GM12892 (cell line): ENCODE measurements around the gene CCNYL1.
"Not testable (repeated sequence)": the region's sequence is repeated elsewhere in the genome, so short reads cannot be mapped to it uniquely, and the experiment has no call there.

Experiments
- DNase-seq: peaks from one replicate; pipeline ENCODE4 v3.0.0; 2011; ENCODE audit not compliant: insufficient read length
- FAIRE-seq: peaks from 2 replicates; lab custom pipeline; 2011; peaks lifted over from hg19 to GRCh38; lab: Jason Lieb, UNC
- POLR2A ChIP-seq: IDR thresholded peaks from 2 replicates; pipeline ENCODE4 v1.6.1; 2011; ENCODE audit warnings: low read depth, low read length, control low read depth
- POLR2AphosphoS5 ChIP-seq: IDR thresholded peaks from 2 replicates; pipeline ENCODE4 v1.6.1; 2011; ENCODE audit warnings: low read depth, low read length, control low read depth
- TAF1 ChIP-seq: IDR thresholded peaks from 2 replicates; pipeline ENCODE4 v1.6.1; 2011; ENCODE audit warnings: low read depth, mild to moderate bottlenecking, control low read depth, low read length, borderline replicate concordance

The CCNYL1 gene

GRCh38 chr2:207683879-207684627 is 27.4 kb upstream of the CCNYL1 start:
- DNase-seq (no peak), FAIRE-seq (no peak)
- no peak for TF ChIP-seq POLR2AphosphoS5
- no peak for TF ChIP-seq TAF1
- TF ChIP-seq POLR2A: no peak

DNA sequence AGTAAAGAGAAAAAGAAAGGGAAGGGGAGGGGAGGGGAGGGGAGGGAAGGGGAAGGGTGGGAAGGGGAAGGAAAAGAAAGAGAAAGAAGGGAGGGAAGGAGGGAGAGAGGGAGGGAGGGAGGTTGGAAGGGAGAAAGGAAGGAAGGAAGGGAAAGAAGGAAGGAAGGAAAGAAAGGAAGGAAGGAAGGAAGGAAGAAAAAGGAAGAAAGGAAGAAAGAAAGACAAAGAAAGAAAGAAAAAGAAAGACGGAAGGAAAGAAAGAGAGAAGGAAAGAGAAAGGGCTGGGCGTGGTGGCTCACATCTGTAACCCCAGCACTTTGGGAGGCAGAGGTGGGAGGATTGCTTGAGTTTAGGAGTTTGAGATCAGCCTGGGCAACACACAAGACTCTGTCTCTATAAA is 24.6 kb upstream of the CCNYL1 start:
- DNase-seq (no peak), FAIRE-seq (no peak)
- TF ChIP-seq POLR2AphosphoS5 (no peak), TAF1 (no peak), POLR2A (no peak)

DNA sequence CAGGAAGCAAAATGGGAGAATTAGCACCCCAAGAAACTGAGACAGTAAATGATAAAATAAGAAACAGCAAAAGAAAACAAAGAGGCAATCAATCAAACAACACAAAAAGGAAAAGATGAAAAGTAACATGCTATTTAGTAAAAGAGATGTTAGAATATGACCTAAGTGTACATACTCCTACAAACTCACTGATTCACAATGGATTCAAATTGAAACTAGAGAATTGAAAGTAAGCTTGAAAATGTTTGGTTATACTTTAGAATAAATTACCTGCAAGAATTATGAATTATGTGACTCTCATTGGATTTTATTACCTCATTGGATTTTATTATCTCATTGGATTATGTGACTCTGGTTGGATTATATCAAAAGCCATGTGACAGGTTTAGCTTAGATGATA is 22.8 kb upstream of the CCNYL1 start:
- DNase-seq: no peak
- no peak for FAIRE-seq
- TF ChIP-seq POLR2AphosphoS5: no peak
- TF ChIP-seq POLR2A: no peak
- no peak for TF ChIP-seq TAF1

DNA sequence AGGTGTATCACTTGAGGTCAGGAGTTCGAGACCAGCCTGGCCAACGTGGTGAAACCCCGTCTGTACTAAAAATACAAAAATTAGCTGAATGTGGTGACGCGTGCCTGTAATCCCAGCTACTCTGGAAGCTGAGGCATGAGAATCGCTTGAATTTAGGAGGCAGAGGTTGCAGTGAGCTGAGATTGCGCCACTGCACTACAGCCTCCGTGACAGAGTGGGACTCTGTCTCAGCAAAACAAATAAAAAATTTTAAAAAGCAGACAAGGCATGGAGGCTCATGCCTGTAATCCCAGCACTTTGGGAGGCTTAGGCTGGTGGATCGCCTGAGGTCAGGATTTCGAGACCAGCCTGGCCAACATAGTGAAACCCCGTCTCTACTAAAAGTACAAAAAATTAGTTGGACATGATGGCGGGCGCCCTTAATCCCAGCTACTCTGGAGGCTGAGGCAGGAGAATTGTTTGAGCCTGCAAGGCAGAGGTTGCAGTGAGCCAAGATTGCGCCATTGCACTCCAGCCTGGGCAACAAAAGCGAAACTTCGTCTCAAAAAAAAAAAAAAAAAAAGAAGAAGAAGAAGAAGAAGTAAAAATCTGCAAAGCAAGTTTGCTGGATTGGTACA is 20.5 kb upstream of the CCNYL1 start:
- FAIRE-seq, DNase-seq: not testable (repeated sequence)

- TF ChIP-seq TAF1: no peak
- peak; percentile 31 for DNase-seq
- peak; percentile 50 for FAIRE-seq
Measured at GRCh38 chr2:207692206-207693065, 19.0 kb upstream of the CCNYL1 start.

- TF ChIP-seq POLR2AphosphoS5: no peak
- no peak for TF ChIP-seq TAF1
- no peak for TF ChIP-seq POLR2A
- DNase-seq (no peak), FAIRE-seq (peak; percentile 40)
Measured at GRCh38 chr2:207693641-207694249, 17.7 kb upstream of the CCNYL1 start.

DNA sequence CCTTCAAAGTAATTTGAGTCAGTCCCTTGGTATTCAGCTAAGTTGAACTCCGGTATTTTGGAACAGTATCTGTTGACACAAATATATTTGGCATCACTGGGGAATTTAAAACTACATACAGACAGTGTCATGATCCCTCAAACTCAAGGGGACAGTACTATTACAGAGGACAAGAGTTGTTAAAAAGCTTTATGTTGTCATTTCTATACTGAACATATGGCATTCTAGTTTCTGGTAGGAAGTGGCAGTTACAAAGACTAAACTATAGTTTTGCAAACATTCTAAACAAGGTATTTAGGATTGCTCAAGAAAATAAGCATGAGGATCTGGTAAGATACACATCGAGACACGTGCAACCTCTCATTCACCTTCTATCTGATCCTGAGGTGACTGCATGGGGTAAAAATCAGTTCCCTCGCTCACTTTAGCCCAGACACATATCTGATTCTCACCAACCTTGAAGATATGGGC is 16.6 kb upstream of the CCNYL1 start:
- TF ChIP-seq POLR2AphosphoS5: no peak
- TF ChIP-seq TAF1: no peak
- no peak for TF ChIP-seq POLR2A

GRCh38 chr2:207695293-207695692 is 16.1 kb upstream of the CCNYL1 start:
- DNase-seq (no peak), FAIRE-seq (no peak)
- TF ChIP-seq TAF1: no peak
- TF ChIP-seq POLR2A: no peak
- no peak for TF ChIP-seq POLR2AphosphoS5

More for the DNA sequence above, 16.6 kb upstream of the CCNYL1 start:
- DNase-seq (no peak), FAIRE-seq (peak; percentile 21)

GRCh38 chr2:207696911-207697310 is 14.5 kb upstream of the CCNYL1 start:
- FAIRE-seq, DNase-seq: not testable (repeated sequence)

GRCh38 chr2:207697411-207697810 is 14.0 kb upstream of the CCNYL1 start:
- TF ChIP-seq POLR2A: no peak
- no peak for FAIRE-seq
- no peak for DNase-seq

DNA sequence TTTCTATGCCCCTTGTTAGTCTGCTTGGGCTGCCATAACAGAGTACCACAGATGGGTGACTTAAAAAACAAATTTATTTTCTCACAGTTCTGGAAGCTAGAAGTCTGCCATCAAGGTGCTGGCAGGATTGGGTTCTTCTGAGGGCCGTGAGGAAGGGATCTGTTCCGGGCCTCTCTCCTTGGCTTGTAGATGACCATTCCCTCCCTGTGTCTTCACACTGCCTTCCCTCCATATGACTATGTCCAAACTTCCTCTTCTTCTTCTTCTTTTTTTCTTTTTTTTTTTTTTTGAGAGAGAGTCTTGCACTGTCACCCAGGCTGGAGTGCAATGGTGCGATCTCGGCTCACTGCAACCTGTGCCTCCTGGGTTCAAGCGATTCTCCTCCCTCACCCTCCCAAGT is 13.1 kb upstream of the CCNYL1 start:
- no peak for FAIRE-seq
- TF ChIP-seq POLR2A: no peak
- no peak for TF ChIP-seq POLR2AphosphoS5
- TF ChIP-seq TAF1: no peak

More for the DNA sequence above, 13.1 kb upstream of the CCNYL1 start:
- DNase-seq: no peak
